SK-N-SH (cell line): Measurements from ENCODE around the gene SPINK5. TPM values are rescaled to one million over a fixed set of nuclear protein-coding genes. Genes with fewer than 3 reads are reported as not detected.

Experiments used
- CTCF ChIA-PET: fragments of 300-600, 350-600 bp; formaldehyde crosslinking; extraction: SDS; loops from one replicate; lab custom pipeline; 2021; lab: Yijun Ruan, JAX
- POLR2A ChIA-PET: fragments of 350-600 bp; sonication (Branson Sonifier 250); formaldehyde crosslinking; extraction: SDS; loops from one replicate; lab custom pipeline; 2020; ENCODE audit warnings: antibody characterized with exemption, inconsistent platforms; lab: Yijun Ruan, JAX
- DNase-seq: peaks from one replicate; pipeline ENCODE4 v3.0.0; 2012
- H2AFZ ChIP-seq: fragments of 200-600 bp; sonication (generic); 2 replicates; pipeline ENCODE4 v1.8.1; 2016; ENCODE audit warnings: antibody characterized with exemption, mild to moderate bottlenecking, low read depth
- H3F3A ChIP-seq: fragments of 200-600 bp; sonication (generic); replicated peaks from 2 replicates; pipeline ENCODE3; 2016; ENCODE audit warnings: antibody characterized with exemption, mild to moderate bottlenecking; ENCODE audit not compliant: insufficient read depth
- H3K27ac ChIP-seq, 2 experiments: fragments of 200-500 bp in 1 of 2; fragments of 200-600 bp in 1 of 2; sonication (Bioruptor generic) in 1 of 2; sonication (generic), shearing (Covaris generic) in 1 of 2; 2 replicates each; pipeline versions ENCODE4 v1.5.1 to v1.6.1; 2014 to 2016; ENCODE audit warnings: low read depth in 2 of 2, inconsistent platforms in 1 of 2, low read length in 1 of 2, mild to moderate bottlenecking in 1 of 2, mixed read lengths in 1 of 2
- H3K27me3 ChIP-seq: fragments of 200-600 bp; sonication (generic), shearing (Covaris generic); 2 replicates; pipeline ENCODE4 v1.6.1; 2016; ENCODE audit warnings: mixed run types; ENCODE audit not compliant: insufficient read depth
- H3K36me3 ChIP-seq, 2 experiments: fragments of 200-500 bp in 1 of 2; fragments of 200-600 bp in 1 of 2; sonication (Bioruptor generic) in 1 of 2; sonication (generic) in 1 of 2; replicated peaks in 1 of 2; 2 replicates each; pipeline versions ENCODE3 to v1.5.1; 2014 to 2016; ENCODE audit warnings: low read length in 1 of 2, mild to moderate bottlenecking in 1 of 2; ENCODE audit not compliant: insufficient read depth in 2 of 2, control insufficient read depth in 1 of 2
- H3K4me1 ChIP-seq, 2 experiments: fragments of 200-500 bp in 1 of 2; fragments of 200-600 bp in 1 of 2; sonication (Bioruptor generic) in 1 of 2; sonication (generic), shearing (Covaris generic) in 1 of 2; 2 replicates each; pipeline versions ENCODE4 v1.5.1 to v1.6.1; 2014 to 2016; ENCODE audit warnings: low read depth in 1 of 2, low read length in 1 of 2, mixed run types in 1 of 2; ENCODE audit not compliant: insufficient read depth in 2 of 2, control insufficient read depth in 1 of 2
- H3K4me2 ChIP-seq: fragments of 200-600 bp; sonication (generic), shearing (Covaris generic); 2 replicates; pipeline ENCODE4 v1.6.1; 2017; ENCODE audit warnings: mixed run types
- H3K4me3 ChIP-seq, 2 experiments: fragments of 200-500 bp in 1 of 2; fragments of 200-600 bp in 1 of 2; sonication (Bioruptor generic) in 1 of 2; sonication (generic), shearing (Covaris generic) in 1 of 2; 2 replicates each; pipeline versions ENCODE4 v1.5.1 to v1.8.1; 2014 to 2016; ENCODE audit warnings: low read depth in 2 of 2, inconsistent platforms in 1 of 2, low read length in 1 of 2, mild to moderate bottlenecking in 1 of 2, mixed read lengths in 1 of 2, moderate library complexity in 1 of 2
- H3K79me2 ChIP-seq: fragments of 200-600 bp; sonication (generic); 2 replicates; pipeline ENCODE4 v1.8.1; 2017; ENCODE audit warnings: mild to moderate bottlenecking; ENCODE audit not compliant: insufficient read depth
- H3K9ac ChIP-seq: fragments of 200-600 bp; sonication (generic); 2 replicates; pipeline ENCODE4 v1.6.1; 2017; ENCODE audit warnings: mixed run types
- H3K9me2 ChIP-seq: fragments of 200-600 bp; sonication (generic); 2 replicates; pipeline ENCODE4 v1.6.1; 2017; ENCODE audit warnings: mixed run types
- H3K9me3 ChIP-seq: fragments of 200-600 bp; sonication (generic); 2 replicates; pipeline ENCODE4 v1.6.1; 2017; ENCODE audit warnings: mixed run types, mild to moderate bottlenecking, moderate library complexity
- H4K20me1 ChIP-seq: fragments of 200-600 bp; sonication (generic); 2 replicates; pipeline ENCODE4 v1.6.1; 2017; ENCODE audit warnings: mild to moderate bottlenecking, mixed run types; ENCODE audit not compliant: insufficient read depth
- CTCF ChIP-seq: fragments of 200-600 bp; sonication (generic); IDR thresholded peaks from 2 replicates; pipeline ENCODE4 v1.6.1; 2017; ENCODE audit warnings: antibody characterized with exemption, mild to moderate bottlenecking, moderate library complexity
- EP300 ChIP-seq, 2 experiments: IDR thresholded peaks; 2 replicates each; pipeline versions ENCODE4 v1.4.0 to v1.6.1; 2012; ENCODE audit warnings: borderline replicate concordance in 1 of 2, low read depth in 1 of 2, low read length in 1 of 2
- EZH2phosphoT487 ChIP-seq: fragments of 200-600 bp; sonication (generic); IDR thresholded peaks from 2 replicates; pipeline ENCODE4 v1.6.1; 2017; ENCODE audit warnings: low read depth, mixed run types, mild to moderate bottlenecking, antibody characterized with exemption, moderate library complexity, borderline replicate concordance
- FOXJ3 ChIP-seq: sonication (generic); formaldehyde crosslinking; IDR thresholded peaks from 2 replicates; pipeline ENCODE4 v1.5.1; 2020; ENCODE audit warnings: mild to moderate bottlenecking, missing genetic modification reagents
- IRF3 ChIP-seq: fragments of 150-350 bp; IDR thresholded peaks from 2 replicates; pipeline ENCODE4 v1.6.1; 2016; ENCODE audit warnings: mild to moderate bottlenecking, low read depth, low read length
- NRF1 ChIP-seq: IDR thresholded peaks from 2 replicates; pipeline ENCODE4 v1.6.1; 2012; ENCODE audit warnings: low read depth, mild to moderate bottlenecking, low read length
- RAD21 ChIP-seq: IDR thresholded peaks from 2 replicates; pipeline ENCODE4 v1.6.1; 2012; ENCODE audit warnings: mild to moderate bottlenecking, low read length
- RFX5 ChIP-seq: IDR thresholded peaks from 2 replicates; pipeline ENCODE4 v1.6.1; 2012; ENCODE audit warnings: mild to moderate bottlenecking, improper control_type of control experiment, low read length
- RXRA ChIP-seq: IDR thresholded peaks from 2 replicates; pipeline ENCODE4 v1.4.0; 2012; ENCODE audit warnings: low read depth, mild to moderate bottlenecking, borderline replicate concordance
- TAF1 ChIP-seq: IDR thresholded peaks from 2 replicates; pipeline ENCODE4 v1.6.1; 2012; ENCODE audit warnings: low read depth, mild to moderate bottlenecking, low read length, moderate library complexity, borderline replicate concordance
- YY1 ChIP-seq: IDR thresholded peaks from 2 replicates; pipeline ENCODE4 v1.4.0; 2012; ENCODE audit warnings: low read depth, mild to moderate bottlenecking
- WGBS: methylation state at CpG from one replicate; pipeline ENCODE4 v1.1.6; 2017; ENCODE audit warnings: low lambda C conversion rate; 5-methylcytosine and 5-hydroxymethylcytosine counted together
- polyA plus RNA-seq, 3 experiments: library from polyadenylated mRNA; depleted of rRNA; stranded (reverse); fragments of >200 nt; gene quantifications; 2 replicates each; pipeline ENCODE4 v1.2.3, GENCODE V29; 2012
- TF ChIP-seq, protein P1 (sequence below): IDR thresholded peaks from 2 replicates; pipeline ENCODE4 v1.6.1; 2012; ENCODE audit warnings: mild to moderate bottlenecking, low read depth, low read length, moderate library complexity
- TF ChIP-seq, protein P2 (sequence below): fragments of 150-350 bp; IDR thresholded peaks from 2 replicates; pipeline ENCODE4 v1.6.1; 2017; ENCODE audit warnings: antibody characterized with exemption, low read length, low read depth, borderline replicate concordance
- TF ChIP-seq, protein P3 (sequence below): IDR thresholded peaks from 2 replicates; pipeline ENCODE4 v1.4.0; 2012; ENCODE audit warnings: low read depth, borderline replicate concordance

Gene SPINK5
- polyA plus RNA-seq, 1 of the 3 experiments (the other 2 are of a cell fraction): not detected

GRCh38 chr5:148104226-148104625, 40.4 kb downstream of the SPINK5 start:
- Histone ChIP-seq H3K9me2 (no peaks in the 10 kb centered on the region), H3K4me2 (no peak overlapping the region), H3K36me3 (no peaks in the 10 kb centered on the region), H3K4me3 (no peak overlapping the region), H3K79me2 (no peaks in the 10 kb centered on the region), H2AFZ (no peak overlapping the region), H4K20me1 (no peaks in the 10 kb centered on the region), H3K9me3 (no peaks in the 10 kb centered on the region), H3K9ac (no peak overlapping the region), H3K27ac (no peak overlapping the region), H3F3A (no peaks in the 10 kb centered on the region), H3K4me1 (no peaks in the 10 kb centered on the region), H3K27me3 (no peaks in the 10 kb centered on the region)
- no peak for DNase-seq
- TF ChIP-seq FOXJ3 (CRISPR knock-in tag) (no peak), IRF3 (no peak), TAF1 (no peak), NRF1 (no peak), EP300 (IDR thresholded peaks at IDR 0.05; ENCODE audit: borderline replicate concordance in 1 of 2, low read depth in 1 of 2, low read length in 1 of 2) (no peak)
- TF ChIP-seq, protein P1, sequence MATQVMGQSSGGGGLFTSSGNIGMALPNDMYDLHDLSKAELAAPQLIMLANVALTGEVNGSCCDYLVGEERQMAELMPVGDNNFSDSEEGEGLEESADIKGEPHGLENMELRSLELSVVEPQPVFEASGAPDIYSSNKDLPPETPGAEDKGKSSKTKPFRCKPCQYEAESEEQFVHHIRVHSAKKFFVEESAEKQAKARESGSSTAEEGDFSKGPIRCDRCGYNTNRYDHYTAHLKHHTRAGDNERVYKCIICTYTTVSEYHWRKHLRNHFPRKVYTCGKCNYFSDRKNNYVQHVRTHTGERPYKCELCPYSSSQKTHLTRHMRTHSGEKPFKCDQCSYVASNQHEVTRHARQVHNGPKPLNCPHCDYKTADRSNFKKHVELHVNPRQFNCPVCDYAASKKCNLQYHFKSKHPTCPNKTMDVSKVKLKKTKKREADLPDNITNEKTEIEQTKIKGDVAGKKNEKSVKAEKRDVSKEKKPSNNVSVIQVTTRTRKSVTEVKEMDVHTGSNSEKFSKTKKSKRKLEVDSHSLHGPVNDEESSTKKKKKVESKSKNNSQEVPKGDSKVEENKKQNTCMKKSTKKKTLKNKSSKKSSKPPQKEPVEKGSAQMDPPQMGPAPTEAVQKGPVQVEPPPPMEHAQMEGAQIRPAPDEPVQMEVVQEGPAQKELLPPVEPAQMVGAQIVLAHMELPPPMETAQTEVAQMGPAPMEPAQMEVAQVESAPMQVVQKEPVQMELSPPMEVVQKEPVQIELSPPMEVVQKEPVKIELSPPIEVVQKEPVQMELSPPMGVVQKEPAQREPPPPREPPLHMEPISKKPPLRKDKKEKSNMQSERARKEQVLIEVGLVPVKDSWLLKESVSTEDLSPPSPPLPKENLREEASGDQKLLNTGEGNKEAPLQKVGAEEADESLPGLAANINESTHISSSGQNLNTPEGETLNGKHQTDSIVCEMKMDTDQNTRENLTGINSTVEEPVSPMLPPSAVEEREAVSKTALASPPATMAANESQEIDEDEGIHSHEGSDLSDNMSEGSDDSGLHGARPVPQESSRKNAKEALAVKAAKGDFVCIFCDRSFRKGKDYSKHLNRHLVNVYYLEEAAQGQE: no peak
- TF ChIP-seq, protein P2, sequence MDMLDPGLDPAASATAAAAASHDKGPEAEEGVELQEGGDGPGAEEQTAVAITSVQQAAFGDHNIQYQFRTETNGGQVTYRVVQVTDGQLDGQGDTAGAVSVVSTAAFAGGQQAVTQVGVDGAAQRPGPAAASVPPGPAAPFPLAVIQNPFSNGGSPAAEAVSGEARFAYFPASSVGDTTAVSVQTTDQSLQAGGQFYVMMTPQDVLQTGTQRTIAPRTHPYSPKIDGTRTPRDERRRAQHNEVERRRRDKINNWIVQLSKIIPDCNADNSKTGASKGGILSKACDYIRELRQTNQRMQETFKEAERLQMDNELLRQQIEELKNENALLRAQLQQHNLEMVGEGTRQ: no peak
- POLR2A ChIA-PET: no interaction called here
- 21% methylated on average over 1 of the region's 1 CpG for WGBS
- CTCF ChIA-PET: no interaction called here

DNA sequence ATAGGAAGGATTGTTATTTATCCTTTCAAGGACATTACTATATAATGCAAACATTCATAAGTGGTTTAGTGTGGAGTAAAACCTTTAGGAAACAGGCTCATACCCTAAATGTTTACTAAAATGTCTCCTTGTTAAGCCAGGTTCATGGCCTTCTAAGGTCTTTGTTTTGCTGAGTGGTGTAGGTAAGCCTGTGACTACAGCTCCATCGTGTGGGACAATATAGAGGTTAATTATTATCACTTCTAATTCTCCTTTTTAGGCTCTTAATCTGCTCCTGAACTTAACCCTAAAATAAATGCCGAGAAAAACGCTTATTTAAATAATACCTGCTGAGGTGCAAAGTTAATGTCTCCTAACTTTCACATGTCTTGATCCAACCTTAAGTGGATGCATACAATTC, 43.8 kb downstream of the SPINK5 start:
- CTCF ChIA-PET: interaction anchor here (1.0 kb wide), 1 partner anchor 249 kb away, joined by 4 read pairs; no protein-coding TSS in a partner anchor
- Histone ChIP-seq H3K9me3 (no peaks in the 10 kb centered on the region), H4K20me1 (no peaks in the 10 kb centered on the region), H3K4me2 (no peak overlapping the region), H3K27me3 (no peaks in the 10 kb centered on the region), H3K27ac (no peak overlapping the region), H3K4me3 (no peak overlapping the region), H3K36me3 (no peaks in the 10 kb centered on the region), H3F3A (no peaks in the 10 kb centered on the region), H3K4me1 (no peaks in the 10 kb centered on the region), H3K9ac (no peak overlapping the region), H3K9me2 (no peaks in the 10 kb centered on the region), H2AFZ (no peak overlapping the region), H3K79me2 (no peaks in the 10 kb centered on the region)
- WGBS: 19% methylated on average over 3 of the region's 3 CpGs
- POLR2A ChIA-PET: no interaction called here
- TF ChIP-seq RXRA: no peak
- TF ChIP-seq RFX5: no peak
- TF ChIP-seq, protein P3, sequence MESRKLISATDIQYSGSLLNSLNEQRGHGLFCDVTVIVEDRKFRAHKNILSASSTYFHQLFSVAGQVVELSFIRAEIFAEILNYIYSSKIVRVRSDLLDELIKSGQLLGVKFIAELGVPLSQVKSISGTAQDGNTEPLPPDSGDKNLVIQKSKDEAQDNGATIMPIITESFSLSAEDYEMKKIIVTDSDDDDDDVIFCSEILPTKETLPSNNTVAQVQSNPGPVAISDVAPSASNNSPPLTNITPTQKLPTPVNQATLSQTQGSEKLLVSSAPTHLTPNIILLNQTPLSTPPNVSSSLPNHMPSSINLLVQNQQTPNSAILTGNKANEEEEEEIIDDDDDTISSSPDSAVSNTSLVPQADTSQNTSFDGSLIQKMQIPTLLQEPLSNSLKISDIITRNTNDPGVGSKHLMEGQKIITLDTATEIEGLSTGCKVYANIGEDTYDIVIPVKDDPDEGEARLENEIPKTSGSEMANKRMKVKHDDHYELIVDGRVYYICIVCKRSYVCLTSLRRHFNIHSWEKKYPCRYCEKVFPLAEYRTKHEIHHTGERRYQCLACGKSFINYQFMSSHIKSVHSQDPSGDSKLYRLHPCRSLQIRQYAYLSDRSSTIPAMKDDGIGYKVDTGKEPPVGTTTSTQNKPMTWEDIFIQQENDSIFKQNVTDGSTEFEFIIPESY: no peak
- TF ChIP-seq YY1: no peak
- TF ChIP-seq RAD21: peak; percentile 10; the same call in 1 of the 2 replicates
- peak; percentile 21; the same call in 1 of the 2 replicates for TF ChIP-seq CTCF
- TF ChIP-seq EZH2phosphoT487: no peak
- DNase-seq: no peak
